Caco-2 (cell line): Measurements from ENCODE around the gene TXNDC17. TPM values are rescaled to one million over a fixed set of nuclear protein-coding genes. Genes with fewer than 3 reads are reported as not detected.

ENCODE experiments used
- Bru-seq: library from RNA; stranded (reverse); fragments of 400-500 nt; gene quantifications from one replicate; lab custom pipeline; 2021; lab: Mats Ljungman, UMichigan
- BruChase-seq, 2 experiments: library from RNA; stranded (reverse); fragments of 400-500 nt; gene quantifications; one replicate each; lab custom pipeline; 2021; lab: Mats Ljungman, UMichigan
- BruUV-seq: library from RNA; stranded (reverse); fragments of 400-500 nt; replicated peaks from 2 replicates; lab custom pipeline; 2021; lab: Mats Ljungman, UMichigan
- CTCF ChIA-PET: fragments of 300-600 bp; sonication (Branson Sonifier 250); formaldehyde crosslinking; loops from one replicate; lab custom pipeline; 2022; ENCODE audit warnings: antibody characterized with exemption; lab: Charles Lee
- POLR2A ChIA-PET: fragments of 300-600 bp; sonication (Branson Sonifier 250); formaldehyde crosslinking; loops from one replicate; lab custom pipeline; 2022; ENCODE audit warnings: antibody characterized with exemption; lab: Charles Lee
- DNase-seq, 2 experiments: peaks; one replicate each; pipeline versions ENCODE4 v3.0.0 to v3.0.0-alpha.2; 2020 to 2022
- H3K27me3 ChIP-seq: replicated peaks from 2 replicates; pipeline ENCODE4 v1.6.0; 2011; ENCODE audit warnings: low read length; ENCODE audit not compliant: control insufficient read depth, insufficient read depth
- H3K36me3 ChIP-seq: 2 replicates; pipeline ENCODE4 v1.5.1; 2011; ENCODE audit warnings: low read length; ENCODE audit not compliant: control insufficient read depth, insufficient read depth
- H3K4me1 ChIP-seq: fragments of 250-450 bp; sonication (Bioruptor Pico); 2 replicates; pipeline ENCODE4 v1.5.1; 2020; ENCODE audit warnings: mild to moderate bottlenecking
- H3K4me3 ChIP-seq: 2 replicates; pipeline ENCODE4 v1.5.1; 2011; ENCODE audit warnings: low read depth, mild to moderate bottlenecking, control low read depth, low read length
- H3K9me3 ChIP-seq: fragments of 250-450 bp; sonication (Bioruptor Pico); 2 replicates; pipeline ENCODE4 v1.5.1; 2020; ENCODE audit warnings: mild to moderate bottlenecking, moderate library complexity
- H3K27ac Mint-ChIP-seq: one replicate; pipeline ENCODE4 v1.8.0; 2022; ENCODE audit warnings: mixed read lengths; ENCODE audit not compliant: unreplicated experiment
- H3K27me3 Mint-ChIP-seq: one replicate; pipeline ENCODE4 v1.8.0; 2022; ENCODE audit warnings: mixed read lengths; ENCODE audit not compliant: insufficient read depth, unreplicated experiment
- H3K36me3 Mint-ChIP-seq: one replicate; pipeline ENCODE4 v1.8.0; 2022; ENCODE audit warnings: mild to moderate bottlenecking, mixed read lengths; ENCODE audit not compliant: insufficient read depth, unreplicated experiment
- H3K4me1 Mint-ChIP-seq: one replicate; pipeline ENCODE4 v1.8.0; 2022; ENCODE audit warnings: low read depth, mixed read lengths; ENCODE audit not compliant: unreplicated experiment
- H3K4me3 Mint-ChIP-seq: one replicate; pipeline ENCODE4 v1.8.0; 2022; ENCODE audit warnings: mild to moderate bottlenecking, moderate library complexity, mixed read lengths; ENCODE audit not compliant: unreplicated experiment
- H3K9me3 Mint-ChIP-seq: one replicate; pipeline ENCODE4 v1.8.0; 2022; ENCODE audit warnings: mixed read lengths; ENCODE audit not compliant: unreplicated experiment
- CTCF ChIP-seq, 2 experiments: fragments of 200-600 bp in 1 of 2; IDR thresholded peaks; 1 replicate in 1 of 2; 2 replicates in 1 of 2; pipeline versions ENCODE4 v1.5.1 to v1.8.0; 2011 to 2022; ENCODE audit warnings: antibody characterized with exemption in 1 of 2, control low read depth in 1 of 2, inconsistent platforms in 1 of 2, low read depth in 1 of 2, low read length in 1 of 2, mild to moderate bottlenecking in 1 of 2, moderate library complexity in 1 of 2; ENCODE audit not compliant: insufficient read depth in 1 of 2, severe bottlenecking in 1 of 2, unreplicated experiment in 1 of 2
- intact Hi-C: fragments of 100-400 bp; cut with micrococcal nuclease; formaldehyde crosslinking; loops from one replicate; pipeline ENCODE4 v1.10.0; 2022; ENCODE audit not compliant: unreplicated experiment
- long read RNA-seq: library from polyadenylated mRNA; stranded (forward); transcript quantifications from one replicate; pipeline ENCODE4 v2.0.0, GENCODE V29; 2022
- total RNA-seq: library from RNA; stranded (reverse); gene quantifications from 2 replicates; pipeline ENCODE4 v1.2.3, GENCODE V29; 2022

TXNDC17 gene
- total RNA-seq = 59.1 and 68.6 TPM in 2 replicates
- percentile 68 among the genes with signal in this experiment for Bru-seq, nascent RNA
- BruChase-seq, experiment 1, labeled RNA remaining after a 2-hour chase = percentile 59 among the genes with signal in this experiment
- percentile 71 among the genes with signal in this experiment for BruChase-seq, experiment 2, labeled RNA remaining after a 6-hour chase
- long read RNA-seq, transcript TXNDC17-202 (4 exons, 459 nt) = minor isoform, 9 of 83 reads
- long read RNA-seq, transcript TXNDC17-201 (4 exons, 2,219 nt) = major isoform, 72 of 83 reads
- long read RNA-seq, partial matches to known transcripts = 0 of 83 reads
- long read RNA-seq, other reads (novel, unspliced or antisense) = 1 of 83 reads

GRCh38 chr17:6640536-6641246 lies at the start of gene TXNDC17, which contains the start of gene KIAA0753:
Gene TXNDC17 (plus strand): TSS chr17:6641060. CDS start chr17:6641083, 23 bp downstream.
Gene KIAA0753 (minus strand): TSS chr17:6640711. CDS start chr17:6635103, 5,608 bp downstream.
- peak within 1 kb of the TSS; percentile 71 for H3K4me3 ChIP-seq
- ChIA-PET CTCF (interaction anchor here (0.7 to 1.0 kb wide), 2 partner anchors 8 to 210 kb away, joined by 3 read pairs; no protein-coding TSS in a partner anchor), POLR2A (interaction anchor here (1.3 kb wide), 1 partner anchor 10 kb away, joined by 6 read pairs; the partner anchor contains the start of genes C17orf100 and MED31)
- H3K27ac Mint-ChIP-seq = peak within 1 kb of the TSS; percentile 95
- TF ChIP-seq CTCF (IDR thresholded peaks at IDR 0.05; ENCODE audit: insufficient read depth in 1 of 2, low read depth in 1 of 2, low read length in 1 of 2, severe bottlenecking in 1 of 2, unreplicated experiment in 1 of 2) = no peak
- no peaks in the 10 kb centered on the region for H3K4me1 ChIP-seq
- no TSS peak for BruUV-seq
- H3K36me3 Mint-ChIP-seq = peaks cover 9% of the 10 kb centered on the region
- H3K9me3 Mint-ChIP-seq = no peaks in the 10 kb centered on the region
- no peaks in the 10 kb centered on the region for H3K9me3 ChIP-seq
- no peaks in the 10 kb centered on the region for H3K4me1 Mint-ChIP-seq
- no peaks in the 10 kb centered on the region for H3K36me3 ChIP-seq
- peak within 1 kb of the TSS; percentile 91 for H3K4me3 Mint-ChIP-seq
- H3K27me3 Mint-ChIP-seq = no peaks in the 10 kb centered on the region
- intact Hi-C loops = loop anchor here (1.0 to 5.0 kb wide), 2 partner anchors 11 to 168 kb away; partner anchors contain the start of genes C17orf100 and MED31
- peak; percentile 81 to 83 for DNase-seq
- no peaks in the 10 kb centered on the region for H3K27me3 ChIP-seq

GRCh38 chr17:6591599-6592158 lies 49.2 kb upstream of the TXNDC17 start:
- peaks cover 7% of the 10 kb centered on the region for H3K4me1 Mint-ChIP-seq
- DNase-seq = no peak
- peak overlapping the region; percentile 99 for H3K27ac Mint-ChIP-seq

More at GRCh38 chr17:6591599-6592158, 49.2 kb upstream of the TXNDC17 start:
- H3K4me3 Mint-ChIP-seq = peak overlapping the region; percentile 59
- no peaks in the 10 kb centered on the region for H3K36me3 ChIP-seq
- no peaks in the 10 kb centered on the region for H3K9me3 Mint-ChIP-seq
- H3K4me3 ChIP-seq = no peak overlapping the region
- no peaks in the 10 kb centered on the region for H3K9me3 ChIP-seq
- TF ChIP-seq CTCF (IDR thresholded peaks at IDR 0.05; ENCODE audit: insufficient read depth in 1 of 2, low read depth in 1 of 2, low read length in 1 of 2, severe bottlenecking in 1 of 2, unreplicated experiment in 1 of 2) = no peak
- TSS peak; percentile 91 for BruUV-seq
- intact Hi-C loops = no loop called here
- no peaks in the 10 kb centered on the region for H3K27me3 Mint-ChIP-seq
- H3K4me1 ChIP-seq = peaks cover 15% of the 10 kb centered on the region
- CTCF ChIA-PET = no interaction called here
- H3K27me3 ChIP-seq = no peaks in the 10 kb centered on the region
- POLR2A ChIA-PET = no interaction called here
- H3K36me3 Mint-ChIP-seq = peaks cover 16% of the 10 kb centered on the region
